ENCODE data around the gene GPAM.

DNA sequence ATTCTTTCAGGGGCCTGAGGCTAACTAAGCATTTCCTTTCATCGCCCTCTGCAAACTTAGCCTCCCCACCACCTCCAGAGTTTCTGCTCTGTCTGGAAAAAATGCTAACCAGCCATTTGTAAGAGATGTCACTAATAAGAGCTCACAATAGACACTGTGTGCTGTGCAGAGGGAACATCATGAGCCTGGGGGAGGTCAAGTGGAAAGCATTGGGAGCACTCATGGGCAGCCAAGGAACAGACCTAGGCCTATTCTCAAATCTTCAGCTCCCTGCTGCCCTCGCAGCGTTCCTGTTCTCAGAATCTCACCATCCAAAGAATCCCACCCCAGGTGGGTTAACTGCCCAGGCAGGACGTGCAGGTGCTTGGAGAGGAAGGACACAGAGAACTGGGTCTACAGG is 27.1 kb upstream of the GPAM start:
- TF ChIP-seq EZH2 (IDR thresholded peaks at IDR 0.05; ENCODE audit: insufficient read depth, poor library complexity, severe bottlenecking) = no peak
- TF ChIP-seq EZH2phosphoT487 (IDR thresholded peaks at IDR 0.05; ENCODE audit: insufficient read depth, low read depth) = no peak

All from GM23248 (cell line).